ENCODE measurements around the gene MBTPS1. TPM values are rescaled to one million over a fixed set of nuclear protein-coding genes. Genes with fewer than 3 reads are reported as not detected.
A peak's percentile ranks its signal among the peaks of the same experiment; 100 is the strongest.

MBTPS1 gene
- polyA plus RNA-seq, 3 donors: 26.4 to 73.8 (median 28.0) TPM

DNA sequence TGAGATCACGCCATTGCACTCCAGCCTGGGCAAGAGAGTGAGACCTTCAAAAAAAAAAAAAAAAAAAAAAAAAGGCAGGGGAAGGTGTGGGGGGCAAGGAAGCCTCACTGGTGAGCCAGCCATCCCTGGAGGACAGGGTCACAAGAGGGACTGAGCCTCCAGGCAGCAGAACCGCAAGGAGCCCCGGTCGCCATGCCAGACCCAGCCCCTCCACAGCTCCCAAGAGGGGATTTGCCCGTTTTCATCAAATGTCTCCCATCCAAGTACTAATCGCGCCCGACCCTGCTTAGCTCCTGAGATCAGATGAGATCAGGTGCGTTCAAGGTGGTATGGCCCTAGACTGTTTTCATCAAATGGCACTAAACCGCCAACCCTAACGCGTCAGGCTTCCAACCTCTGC lies 77.0 kb downstream of the MBTPS1 start:
- H3K79me2 ChIP-seq (ENCODE audit: insufficient read depth, low read length): no peaks in the 10 kb centered on the region
- no peak overlapping the region for H3K4me2 ChIP-seq (replicated peaks; ENCODE audit: extremely low read depth, low read length, poor library complexity, severe bottlenecking)
- H3K36me3 ChIP-seq (replicated peaks in 1 of 2; ENCODE audit: control insufficient read depth in 1 of 2, insufficient read depth in 2 of 2, low read length in 2 of 2): no peaks in the 10 kb centered on the region
- intact Hi-C loops (cut with micrococcal nuclease): no loop called here
- peaks cover 5 to 20% (median 16%) of the 10 kb centered on the region in 7 donors for H3K9me3 Mint-ChIP-seq
- 91% methylated on average over 8 of the region's 12 CpGs for WGBS (ENCODE audit: insufficient coverage)
- H3K27ac ChIP-seq (ENCODE audit: low read depth in 1 of 2, low read length in 2 of 2): no peak overlapping the region
- H3K36me3 Mint-ChIP-seq: peaks cover 0 to 2% of the 10 kb centered on the region in 2 donors
- peaks cover 53 to 81% (median 67%) of the 10 kb centered on the region in 3 donors for H3K27me3 Mint-ChIP-seq (ENCODE audit: low read depth in 3 of 3)
- H3K4me1 Mint-ChIP-seq: no peaks in the 10 kb centered on the region
- TF ChIP-seq, protein P1, sequence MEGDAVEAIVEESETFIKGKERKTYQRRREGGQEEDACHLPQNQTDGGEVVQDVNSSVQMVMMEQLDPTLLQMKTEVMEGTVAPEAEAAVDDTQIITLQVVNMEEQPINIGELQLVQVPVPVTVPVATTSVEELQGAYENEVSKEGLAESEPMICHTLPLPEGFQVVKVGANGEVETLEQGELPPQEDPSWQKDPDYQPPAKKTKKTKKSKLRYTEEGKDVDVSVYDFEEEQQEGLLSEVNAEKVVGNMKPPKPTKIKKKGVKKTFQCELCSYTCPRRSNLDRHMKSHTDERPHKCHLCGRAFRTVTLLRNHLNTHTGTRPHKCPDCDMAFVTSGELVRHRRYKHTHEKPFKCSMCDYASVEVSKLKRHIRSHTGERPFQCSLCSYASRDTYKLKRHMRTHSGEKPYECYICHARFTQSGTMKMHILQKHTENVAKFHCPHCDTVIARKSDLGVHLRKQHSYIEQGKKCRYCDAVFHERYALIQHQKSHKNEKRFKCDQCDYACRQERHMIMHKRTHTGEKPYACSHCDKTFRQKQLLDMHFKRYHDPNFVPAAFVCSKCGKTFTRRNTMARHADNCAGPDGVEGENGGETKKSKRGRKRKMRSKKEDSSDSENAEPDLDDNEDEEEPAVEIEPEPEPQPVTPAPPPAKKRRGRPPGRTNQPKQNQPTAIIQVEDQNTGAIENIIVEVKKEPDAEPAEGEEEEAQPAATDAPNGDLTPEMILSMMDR (IDR thresholded peaks at IDR 0.05): no peak
- H3K9me3 ChIP-seq (replicated peaks in 1 of 2; ENCODE audit: control insufficient read depth in 1 of 2, insufficient read depth in 1 of 2, low read length in 2 of 2): peaks cover 7 to 12% of the 10 kb centered on the region in 2 donors
- H3K4me3 ChIP-seq (replicated peaks in 1 of 3; ENCODE audit: low read depth in 2 of 3, low read length in 3 of 3): no peak overlapping the region
- peaks cover 0 to 41% of the 10 kb centered on the region in 2 donors for H3K27me3 ChIP-seq (ENCODE audit: control insufficient read depth in 2 of 2, insufficient read depth in 2 of 2, low read length in 2 of 2)
- no peak overlapping the region for H3K27ac Mint-ChIP-seq
- DNase-seq: no peak
- H3K4me1 ChIP-seq (ENCODE audit: control insufficient read depth in 1 of 2, insufficient read depth in 2 of 2, low read length in 2 of 2): no peaks in the 10 kb centered on the region
- no peak overlapping the region for H2AFZ ChIP-seq (ENCODE audit: insufficient read depth, low read depth, low read length, poor library complexity, severe bottlenecking)
- H3K4me3 Mint-ChIP-seq: peak overlapping the region in 1 of 2 donors; percentile 30
- H3K9ac ChIP-seq (ENCODE audit: insufficient read depth, low read length, poor library complexity, severe bottlenecking): no peak overlapping the region
- H4K20me1 ChIP-seq (ENCODE audit: insufficient read depth, low read length): no peaks in the 10 kb centered on the region

DNA sequence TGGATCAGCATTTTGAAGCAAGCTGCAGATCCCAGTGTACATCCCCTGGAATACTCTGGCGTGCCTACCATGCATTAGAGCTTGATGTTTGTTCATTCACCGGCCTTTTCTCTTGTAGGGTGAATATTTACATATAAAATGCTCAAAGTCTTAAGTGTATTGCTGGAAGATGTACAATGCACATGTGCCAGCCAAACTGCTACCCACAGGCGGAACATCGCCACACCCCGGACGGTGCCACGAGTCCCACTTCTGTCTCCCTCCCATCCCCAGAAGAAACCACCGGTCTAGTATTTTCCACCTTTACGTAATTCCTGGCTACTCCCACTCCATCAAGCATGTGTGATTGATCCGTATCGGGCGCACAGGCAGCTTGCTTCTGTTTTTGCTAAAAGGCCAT lies 78.3 kb downstream of the MBTPS1 start:
- Mint-ChIP-seq H3K4me3 (peak overlapping the region in 1 of 2 donors; percentile 49), H3K4me1 (no peaks in the 10 kb centered on the region), H3K36me3 (peaks cover 0 to 2% of the 10 kb centered on the region in 2 donors), H3K27ac (no peak overlapping the region), H3K9me3 (peaks cover 5 to 24% (median 16%) of the 10 kb centered on the region in 7 donors), H3K27me3 (ENCODE audit: low read depth in 3 of 3) (peaks cover 51 to 78% (median 67%) of the 10 kb centered on the region in 3 donors)
- TF ChIP-seq, protein P1 (IDR thresholded peaks at IDR 0.05): no peak
- H3K79me2 ChIP-seq (ENCODE audit: insufficient read depth, low read length): no peaks in the 10 kb centered on the region
- H3K9ac ChIP-seq (ENCODE audit: insufficient read depth, low read length, poor library complexity, severe bottlenecking): no peak overlapping the region
- DNase-seq: no peak
- no peaks in the 10 kb centered on the region for H3K36me3 ChIP-seq (replicated peaks in 1 of 2; ENCODE audit: control insufficient read depth in 1 of 2, insufficient read depth in 2 of 2, low read length in 2 of 2)
- H3K4me3 ChIP-seq (replicated peaks in 1 of 3; ENCODE audit: low read depth in 2 of 3, low read length in 3 of 3): no peak overlapping the region
- H3K27ac ChIP-seq (ENCODE audit: low read depth in 1 of 2, low read length in 2 of 2): no peak overlapping the region
- no peaks in the 10 kb centered on the region for H3K4me1 ChIP-seq (ENCODE audit: control insufficient read depth in 1 of 2, insufficient read depth in 2 of 2, low read length in 2 of 2)
- H3K4me2 ChIP-seq (replicated peaks; ENCODE audit: extremely low read depth, low read length, poor library complexity, severe bottlenecking): no peak overlapping the region
- 92% methylated on average over 10 of the region's 12 CpGs for WGBS (ENCODE audit: insufficient coverage)
- no peaks in the 10 kb centered on the region for H4K20me1 ChIP-seq (ENCODE audit: insufficient read depth, low read length)
- H3K27me3 ChIP-seq (ENCODE audit: control insufficient read depth in 2 of 2, insufficient read depth in 2 of 2, low read length in 2 of 2): peaks cover 0 to 39% of the 10 kb centered on the region in 2 donors
- H3K9me3 ChIP-seq (replicated peaks in 1 of 2; ENCODE audit: control insufficient read depth in 1 of 2, insufficient read depth in 1 of 2, low read length in 2 of 2): peaks cover 7 to 12% of the 10 kb centered on the region in 2 donors
- intact Hi-C loops (cut with micrococcal nuclease): no loop called here
- H2AFZ ChIP-seq (ENCODE audit: insufficient read depth, low read depth, low read length, poor library complexity, severe bottlenecking): no peak overlapping the region

Measured in CD14-positive monocyte (primary cell).